HG03039 (cell line): ENCODE results near the gene AKR1C2.
"Not testable (repeated sequence)": the region's sequence is repeated elsewhere in the genome, so short reads cannot be mapped to it uniquely, and the experiment has no call there.

ENCODE experiments used
- ATAC-seq: cut with Tn5 transposase; IDR thresholded peaks from one replicate; pipeline ENCODE4 v1.9.1; 2021; ENCODE audit warnings: mild to moderate bottlenecking, moderate library complexity; ENCODE audit not compliant: unreplicated experiment

AKR1C2 gene

DNA sequence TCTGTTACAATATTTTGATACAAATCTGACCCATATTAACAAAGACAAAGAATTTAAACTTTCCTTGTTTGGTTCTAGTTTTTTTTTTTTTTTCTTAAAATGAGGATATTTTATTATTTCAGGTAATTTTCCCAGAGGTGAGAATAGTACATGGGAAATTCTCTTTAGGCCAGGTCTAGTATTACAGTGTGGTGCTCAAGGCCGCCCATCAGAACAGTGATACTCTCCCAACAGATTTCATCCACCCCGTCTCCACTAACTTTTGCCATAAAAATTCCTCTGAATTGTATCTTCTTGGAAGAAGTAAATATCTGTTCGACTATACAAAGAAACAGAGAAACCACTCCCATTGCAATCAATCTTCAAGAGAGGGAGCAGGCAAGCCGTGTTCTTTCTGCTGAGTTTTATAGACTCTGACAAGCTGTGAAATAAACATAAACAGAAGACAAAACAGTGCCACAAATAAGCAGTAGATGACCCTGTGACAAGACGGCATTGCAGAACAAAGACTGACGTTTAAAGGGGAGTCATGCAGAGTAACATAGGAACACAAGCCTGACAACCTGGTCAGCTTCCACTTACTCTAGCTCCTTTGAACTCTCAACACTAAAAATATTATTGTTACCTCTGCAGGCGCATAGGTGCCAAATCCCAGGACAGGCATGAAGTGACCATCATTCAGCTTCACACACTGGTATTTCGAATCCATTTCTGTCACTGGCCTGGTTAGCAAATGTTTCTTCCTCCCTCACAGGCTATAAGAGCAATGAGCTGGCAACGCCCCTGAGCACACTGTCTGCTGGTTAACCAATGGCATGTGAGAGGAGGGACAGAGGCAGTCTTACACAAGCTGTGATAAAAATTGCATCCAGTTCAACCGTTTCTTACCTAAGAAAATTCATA, at the start of gene AKR1C2:
AKR1C2 (minus strand) TSS at position 731 of the 903 bp plus-strand sequence; CDS start at position 709, 22 bp downstream.
- not testable (repeated sequence) for ATAC-seq

DNA sequence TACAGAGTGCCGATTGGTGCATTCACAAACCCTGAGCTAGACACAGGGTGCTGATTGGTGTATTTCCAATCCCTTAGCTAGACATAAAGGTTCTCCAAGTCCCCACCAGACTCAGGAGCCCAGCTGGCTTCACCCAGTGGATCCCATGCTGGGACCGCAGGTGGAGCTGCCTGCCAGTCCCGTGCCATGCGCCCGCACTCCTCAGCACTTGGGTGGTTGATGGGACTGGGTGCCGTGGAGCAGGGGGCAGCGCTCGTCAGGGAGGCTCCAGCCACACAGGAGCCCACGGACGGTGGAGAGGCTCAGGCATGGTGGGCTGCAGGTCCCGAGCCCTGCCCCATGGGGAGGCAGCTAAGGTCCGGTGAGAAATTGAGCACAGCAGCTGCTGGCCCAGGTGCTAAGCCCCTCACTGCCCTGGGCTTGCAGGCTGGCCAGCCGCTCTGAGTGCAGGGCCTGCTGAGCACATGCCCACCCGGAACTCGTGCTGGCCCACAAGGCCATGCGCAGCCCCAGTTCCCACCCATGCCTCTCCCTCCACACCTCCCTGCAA, 49.4 kb upstream of the AKR1C2 start:
- ATAC-seq, result not testable (repeated sequence)

DNA sequence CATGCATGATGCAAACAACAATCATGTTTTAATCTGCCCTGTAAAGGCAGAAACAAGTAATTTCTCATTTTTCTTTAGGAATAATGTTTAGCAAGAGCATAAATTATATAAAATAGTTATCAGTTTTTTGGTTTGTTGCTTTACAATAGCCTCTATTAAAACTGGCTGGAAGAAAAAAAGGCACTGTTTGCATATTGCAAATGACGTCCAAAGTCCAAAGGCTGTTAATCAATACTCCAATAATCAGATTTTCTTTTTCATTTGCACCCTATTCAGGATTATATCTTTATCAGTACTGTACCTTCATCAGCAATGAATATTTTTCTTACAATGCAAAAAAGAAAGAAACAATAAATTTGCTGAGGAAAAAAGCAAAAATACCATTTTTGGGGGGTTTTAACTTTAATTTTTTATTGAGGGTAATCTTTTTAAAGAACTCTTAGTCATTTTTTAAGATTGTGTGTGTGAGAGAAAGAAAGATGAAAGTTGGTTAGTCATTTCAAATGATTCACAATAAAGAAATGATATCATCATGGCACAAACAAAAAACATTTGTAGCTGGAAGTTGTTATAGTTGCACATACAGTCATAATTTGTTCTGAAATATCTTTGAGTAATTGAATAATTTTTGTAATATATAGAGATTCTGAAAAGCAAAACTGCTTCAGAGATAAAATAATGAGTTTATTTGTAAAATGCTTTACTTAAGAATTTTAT, 44.4 kb upstream of the AKR1C2 start:
- ATAC-seq, result no peak

DNA sequence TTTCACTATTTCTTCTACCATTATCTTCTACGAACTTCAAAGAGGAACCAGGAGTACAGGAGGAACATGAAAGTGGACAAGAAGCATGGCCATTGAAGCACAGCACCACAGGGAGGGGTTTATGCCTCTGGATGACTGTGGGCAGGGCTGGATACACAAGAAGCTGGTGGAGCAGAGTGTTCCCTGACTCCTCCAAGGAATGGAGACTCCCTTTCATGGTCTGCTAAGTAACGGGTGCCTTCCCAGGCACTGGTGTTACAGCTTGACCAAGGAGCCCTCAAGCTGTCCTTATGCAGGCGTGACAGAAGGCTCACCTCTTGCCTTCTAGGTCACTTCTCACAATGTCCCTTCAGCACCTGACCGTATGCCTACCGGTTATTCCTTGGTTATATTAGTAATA, 43.4 kb upstream of the AKR1C2 start:
- not testable (repeated sequence) for ATAC-seq

DNA sequence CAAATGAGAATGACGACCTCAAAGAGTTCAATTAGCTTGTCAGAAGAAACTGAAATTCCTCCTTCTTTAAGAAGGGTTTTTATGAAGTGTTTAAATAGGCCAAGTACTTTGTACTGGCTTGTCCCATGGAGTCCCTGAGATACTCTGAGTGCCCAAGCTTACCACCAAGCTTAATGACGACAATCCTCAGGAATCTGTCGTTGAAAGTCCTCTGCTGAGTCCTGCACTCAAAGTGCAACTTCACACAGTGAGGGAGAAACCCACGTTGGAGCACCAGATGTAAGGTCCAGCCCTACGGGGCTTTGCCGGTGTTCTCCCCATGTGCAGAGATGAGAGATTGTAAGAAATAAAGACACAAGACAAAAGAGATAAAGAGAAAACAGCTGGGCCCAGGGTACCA, 42.8 kb upstream of the AKR1C2 start:
- no peak for ATAC-seq

DNA sequence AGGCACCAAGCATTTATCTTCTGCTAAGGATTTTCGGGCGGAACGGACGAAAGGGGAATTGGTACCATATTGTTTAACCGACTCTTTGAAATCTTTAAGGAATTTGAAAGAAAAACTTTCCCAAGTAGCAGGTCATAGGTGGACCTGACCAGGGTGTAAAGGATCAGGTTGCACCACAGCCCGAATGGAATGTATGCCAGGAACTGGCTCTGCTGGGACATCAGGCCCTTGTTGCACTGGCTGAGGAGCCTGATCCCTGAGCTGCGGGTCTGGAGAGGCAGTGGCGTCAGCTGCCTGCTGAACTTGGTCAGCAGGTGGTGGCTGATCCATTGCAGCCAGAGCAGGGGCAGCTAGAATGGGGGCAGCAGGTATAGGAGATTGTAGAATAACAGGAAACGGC, 41.4 kb upstream of the AKR1C2 start:
- no peak for ATAC-seq

DNA sequence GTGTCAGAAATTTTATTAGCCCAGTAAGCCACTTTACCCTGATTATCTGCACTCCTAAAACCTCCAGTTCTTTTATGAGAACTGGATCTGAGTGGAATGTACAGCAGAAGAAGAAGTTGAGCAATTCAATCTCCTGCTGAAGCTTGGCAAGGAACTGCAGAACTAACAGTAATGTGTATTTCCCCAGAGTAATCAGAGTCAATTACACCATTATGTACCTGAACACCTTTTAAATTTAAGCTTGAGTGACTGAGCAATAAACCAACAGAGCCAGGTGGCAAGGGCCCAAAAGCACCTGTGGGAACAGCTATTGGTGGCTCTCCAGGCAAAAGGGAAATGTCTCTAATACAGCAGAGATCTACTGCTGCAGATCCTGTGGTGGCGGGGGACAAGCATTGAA, 40.1 kb upstream of the AKR1C2 start:
- ATAC-seq, result no peak

DNA sequence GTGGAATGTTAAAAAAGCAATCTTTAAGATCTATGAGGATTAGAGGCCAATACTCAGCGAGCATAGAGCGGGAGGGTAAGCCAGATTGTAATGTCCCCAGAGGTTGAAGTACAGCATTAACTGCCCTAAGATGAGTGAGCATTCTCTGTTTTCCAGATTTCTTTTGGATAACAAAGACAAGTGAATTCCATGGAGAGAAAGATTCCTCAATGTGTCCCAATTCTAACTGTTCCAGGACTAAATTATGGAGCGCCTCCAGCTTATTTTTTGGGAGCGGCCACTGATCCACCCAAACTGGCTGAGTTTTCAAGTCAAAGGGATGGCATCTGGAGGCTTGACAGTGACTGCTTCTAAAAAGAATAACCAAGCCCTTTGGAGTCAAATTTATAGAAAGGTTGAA, 39.3 kb upstream of the AKR1C2 start:
- ATAC-seq, result no peak

DNA sequence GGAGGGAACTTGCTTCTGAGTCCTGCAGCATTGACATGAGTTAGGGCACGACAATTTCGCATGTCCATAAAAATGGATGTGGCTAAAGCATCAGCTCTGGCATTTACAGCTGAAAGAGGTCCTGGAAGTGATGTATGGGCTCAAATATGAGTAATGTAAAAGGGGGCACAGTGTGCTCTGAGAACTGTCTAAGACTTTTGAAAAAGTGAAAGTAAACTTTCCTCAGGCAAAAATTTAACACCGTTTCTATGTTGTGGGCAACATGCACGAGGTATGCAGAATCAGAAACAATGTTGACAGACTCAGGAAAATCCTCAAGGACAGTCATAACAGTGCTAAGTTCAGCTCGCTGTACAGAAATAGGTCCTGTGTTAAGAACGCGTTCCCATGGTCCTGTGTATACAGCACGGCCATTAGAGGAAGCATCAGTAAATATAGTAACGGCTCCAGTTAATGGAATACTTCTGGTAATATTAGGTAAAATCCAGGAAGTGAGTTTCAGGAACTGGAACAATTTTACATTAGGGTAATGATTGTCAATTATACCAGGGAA, 37.9 kb upstream of the AKR1C2 start:
- no peak for ATAC-seq

DNA sequence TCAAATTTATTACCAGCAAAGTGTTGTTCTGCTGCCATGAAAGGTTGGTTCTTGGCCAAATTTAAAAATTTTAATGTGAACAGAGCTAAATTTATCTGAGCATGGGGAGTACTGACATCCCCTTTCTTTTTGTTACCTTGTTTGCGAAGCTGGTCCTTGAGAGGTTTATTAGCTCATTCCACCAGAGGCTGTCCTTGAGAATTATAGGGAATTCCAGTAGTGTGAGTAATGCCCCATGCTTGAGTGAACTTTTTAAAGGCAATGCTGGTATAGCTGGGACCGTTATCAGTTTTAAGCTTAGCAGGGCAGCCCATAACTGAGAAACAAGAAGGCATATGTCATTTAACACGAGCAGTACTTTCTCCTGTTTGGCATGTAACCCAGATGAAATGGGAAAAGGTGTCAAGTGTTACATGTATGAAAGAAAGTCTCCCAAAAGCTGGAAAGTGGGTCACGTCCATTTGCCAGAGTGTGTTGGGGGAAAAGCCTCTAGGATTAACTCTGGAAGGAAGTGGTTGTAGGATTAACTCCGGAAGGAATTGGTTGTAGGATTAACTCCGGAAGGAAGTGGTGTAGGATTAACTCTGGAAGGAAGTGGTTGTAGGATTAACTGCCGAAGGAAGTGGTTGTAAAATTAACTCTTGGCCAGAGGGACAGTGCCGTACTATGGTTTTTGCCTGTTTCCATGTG, 37.3 kb upstream of the AKR1C2 start:
- no peak for ATAC-seq

DNA sequence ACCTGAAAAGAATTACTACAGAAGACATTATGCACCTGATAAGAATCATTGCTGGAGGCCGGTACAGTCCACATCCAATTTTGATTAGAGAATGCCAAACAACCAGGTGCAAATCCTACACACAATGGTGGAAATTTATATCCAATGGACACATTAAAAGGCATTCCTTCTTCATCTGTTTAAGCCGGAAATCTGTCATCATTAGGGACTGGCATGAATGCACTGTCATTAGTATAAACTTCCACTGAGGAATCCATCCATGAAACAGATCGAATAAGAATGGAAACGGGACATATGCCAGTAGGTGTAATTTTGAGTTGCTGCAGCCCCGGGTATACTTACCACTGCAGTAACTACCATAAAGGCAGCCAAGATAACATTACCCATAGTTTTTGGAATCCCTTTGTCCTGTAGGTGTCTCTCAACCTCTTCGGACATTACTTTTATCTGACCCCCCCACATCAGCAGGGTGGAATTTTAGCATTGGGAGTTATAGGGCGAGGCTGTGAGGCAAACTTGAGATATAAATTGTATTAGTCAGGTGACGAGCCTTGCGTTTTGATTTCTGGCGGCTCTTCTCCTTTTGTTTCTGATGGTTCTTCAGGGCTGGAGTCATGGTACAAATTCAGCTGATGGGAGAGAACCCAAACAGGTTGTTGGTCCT, 36.5 kb upstream of the AKR1C2 start:
- no peak for ATAC-seq

DNA sequence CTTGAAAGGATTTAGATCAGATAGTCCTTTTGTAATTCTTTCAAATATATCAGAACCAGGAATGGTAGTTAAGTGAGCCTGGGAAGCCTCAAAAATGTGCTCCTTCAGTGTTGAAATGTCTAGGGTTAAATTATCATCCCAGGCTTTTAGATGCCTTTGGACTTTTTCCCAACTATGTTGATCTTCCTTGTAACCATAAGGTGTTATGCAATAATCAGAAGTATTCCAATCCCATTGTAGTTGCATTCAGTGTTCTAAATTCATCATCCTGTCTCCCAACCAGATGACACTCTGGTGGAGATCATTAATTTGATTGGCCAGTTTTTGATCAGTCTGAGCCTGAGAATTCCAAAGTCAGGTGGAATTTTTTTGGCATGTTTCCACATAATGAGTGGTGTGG, 35.1 kb upstream of the AKR1C2 start:
- no peak for ATAC-seq

DNA sequence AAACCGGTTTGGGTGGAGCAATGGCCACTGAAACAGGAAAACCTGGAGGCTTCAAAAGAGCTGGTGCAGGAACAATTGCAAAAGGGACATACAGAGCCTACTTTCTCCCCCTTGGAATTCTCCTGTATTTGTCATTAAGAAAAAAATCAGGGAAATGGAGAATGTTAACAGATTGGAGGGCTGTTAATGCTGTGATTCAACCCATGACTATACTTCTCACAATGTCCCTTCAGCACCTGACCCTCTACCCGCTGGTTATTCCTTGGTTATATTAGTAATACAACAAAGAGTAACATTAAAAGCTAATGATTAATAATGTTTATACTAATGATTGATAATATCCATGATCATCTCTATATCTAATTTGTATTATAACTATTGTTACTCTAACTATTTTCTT, 34.4 kb upstream of the AKR1C2 start:
- ATAC-seq, result no peak

DNA sequence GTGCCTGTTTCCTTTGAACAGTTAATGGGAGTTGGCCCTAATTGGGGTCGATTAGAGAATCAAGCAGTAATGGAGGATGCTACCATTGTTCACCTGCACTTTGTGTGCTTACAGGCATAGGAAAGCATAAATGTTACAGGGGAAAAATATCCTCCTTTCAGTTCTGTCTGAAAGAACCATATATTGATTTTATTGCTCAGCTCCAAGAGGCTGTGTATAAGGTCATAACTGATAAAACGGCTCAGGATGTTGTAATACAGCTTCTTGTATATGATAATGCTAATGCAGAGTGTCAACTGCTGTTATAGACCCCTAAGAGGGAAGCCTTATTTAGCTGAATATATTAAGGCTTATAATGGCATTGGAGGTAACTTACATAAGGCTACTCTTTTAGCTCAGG, 32.9 kb upstream of the AKR1C2 start:
- ATAC-seq, result no peak

DNA sequence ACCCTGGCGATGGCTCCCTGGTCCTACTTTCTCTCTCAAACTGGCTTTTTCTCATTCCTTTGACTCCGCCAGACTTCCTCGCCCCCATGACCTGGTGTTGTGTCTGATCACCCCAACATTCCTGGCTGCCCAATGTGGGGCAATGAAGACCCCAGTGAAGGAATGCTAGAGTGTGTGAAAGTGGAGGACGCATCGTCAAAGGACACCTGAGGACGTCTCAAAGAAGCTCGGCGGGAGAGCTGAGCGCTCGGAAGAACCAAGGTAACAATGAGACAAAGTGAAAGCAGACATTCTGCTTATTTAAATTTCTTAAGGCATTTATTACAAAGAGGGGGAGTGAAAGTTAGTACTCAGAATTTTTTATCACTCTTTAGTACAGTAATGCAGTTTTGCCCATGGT, 31.7 kb upstream of the AKR1C2 start:
- ATAC-seq, result no peak

DNA sequence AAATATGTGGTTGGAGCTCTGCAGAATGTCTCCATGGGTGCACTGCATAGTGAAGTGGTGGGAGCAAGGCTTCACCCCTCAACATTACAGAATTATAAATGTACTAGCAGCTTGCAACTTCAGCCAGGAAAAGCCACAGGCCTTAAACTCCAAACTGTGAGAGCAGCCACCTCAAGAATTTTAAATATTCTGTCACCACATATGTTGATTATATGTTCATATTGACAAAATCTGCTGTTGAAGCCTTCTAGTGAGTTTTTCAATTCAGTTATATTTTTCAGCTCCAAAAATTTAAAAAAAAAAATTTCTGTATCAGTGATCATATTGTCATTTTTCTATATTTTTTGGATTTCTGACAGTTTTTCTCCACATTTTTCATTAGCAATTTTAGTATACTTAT, 30.9 kb upstream of the AKR1C2 start:
- ATAC-seq, result no peak

DNA sequence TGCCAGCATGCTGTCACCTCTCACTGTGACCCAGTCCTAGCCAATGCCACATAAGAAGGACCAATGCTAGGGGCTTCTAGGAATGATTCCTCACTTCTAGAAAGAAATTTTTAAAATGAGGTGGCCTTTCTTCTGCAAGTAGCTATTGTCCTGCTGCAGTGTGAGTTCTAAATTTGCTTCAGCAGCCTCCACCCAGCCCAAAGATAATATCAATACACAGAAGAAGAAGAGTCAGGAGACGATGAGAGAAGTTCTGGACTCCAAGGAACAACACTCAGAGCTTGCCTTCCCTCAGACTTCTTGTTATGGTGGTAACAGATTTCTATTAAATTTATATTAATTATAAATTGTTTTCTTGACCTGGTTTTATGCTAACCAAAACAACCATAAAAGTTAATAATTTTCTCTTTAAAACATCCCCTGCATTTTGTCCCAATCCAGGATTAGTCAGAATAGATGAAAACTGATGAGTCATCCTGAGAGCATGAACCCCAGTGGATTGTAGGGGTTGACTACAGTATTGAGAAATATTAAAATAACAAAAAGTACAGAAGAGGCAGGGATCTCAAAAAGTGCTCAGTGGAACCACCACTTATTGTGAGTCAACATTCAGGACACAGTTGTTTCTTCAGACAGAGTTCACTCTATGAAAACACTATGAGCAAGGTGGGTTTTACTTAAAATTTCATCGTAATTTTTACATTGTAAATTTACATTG, 29.6 kb upstream of the AKR1C2 start:
- ATAC-seq, result no peak

DNA sequence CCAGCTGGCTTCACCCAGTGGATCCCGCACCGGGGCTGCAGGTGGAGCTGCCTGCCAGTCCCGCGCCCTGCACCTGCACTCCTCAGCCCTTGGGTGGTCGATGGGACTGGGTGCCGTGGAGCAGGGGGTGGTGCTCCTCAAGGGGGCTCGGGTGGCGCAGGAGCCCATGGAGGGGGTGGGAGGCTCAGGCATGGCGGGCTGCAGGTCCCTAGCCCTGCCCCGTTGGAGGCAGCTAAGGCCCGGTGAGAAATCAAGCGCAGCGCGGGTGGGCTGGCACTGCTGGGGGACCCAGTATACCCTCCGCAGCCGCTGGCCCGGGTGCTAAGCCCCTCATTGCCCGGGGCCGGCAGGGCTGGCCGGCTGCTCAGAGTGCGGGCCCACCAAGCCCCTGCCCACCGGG, 28.8 kb upstream of the AKR1C2 start:
- ATAC-seq, result not testable (repeated sequence)

DNA sequence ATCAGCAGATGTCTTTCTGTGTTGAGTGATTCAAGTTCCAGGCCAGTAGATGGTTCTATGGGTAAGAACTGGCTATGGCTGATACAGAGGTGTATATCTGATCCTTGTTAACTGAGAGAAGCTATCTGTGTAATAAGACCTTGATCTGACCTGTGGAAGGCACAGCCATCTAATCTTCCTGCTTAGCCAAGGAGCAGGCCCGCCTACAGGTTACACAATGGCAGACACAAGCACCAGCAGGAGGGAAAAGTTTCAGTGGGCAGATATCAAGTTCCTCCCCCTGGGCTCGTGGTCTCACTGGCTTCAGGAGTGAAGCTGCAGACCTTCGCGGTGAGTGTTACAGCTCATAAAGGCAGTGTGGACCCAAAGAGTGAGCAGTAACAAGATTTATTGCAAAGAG, 27.9 kb upstream of the AKR1C2 start:
- ATAC-seq, result not testable (repeated sequence)

DNA sequence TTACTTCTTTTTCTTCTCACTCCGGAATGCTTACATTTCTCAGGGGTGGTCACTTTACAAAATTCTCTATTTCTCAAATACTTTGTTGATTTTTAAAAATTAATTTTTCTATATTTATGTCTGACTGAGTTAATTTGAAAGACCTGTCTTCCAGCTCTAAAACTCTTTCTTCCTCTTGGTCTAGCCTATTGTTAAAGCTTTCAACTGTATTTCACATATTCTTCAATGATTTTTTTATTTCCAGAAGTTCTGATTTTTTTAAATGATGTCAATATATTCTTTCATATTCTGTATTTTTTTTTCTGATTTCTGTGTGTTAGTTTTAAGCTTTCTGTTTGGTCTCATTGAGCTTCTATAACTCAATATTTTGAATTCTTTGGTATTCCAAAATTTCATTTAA, 27.3 kb upstream of the AKR1C2 start:
- no peak for ATAC-seq
